ENCODE data around the gene SLC7A1.

SLC7A1 gene

GRCh38 chr13:29541400-29541799 lies 54.1 kb downstream of the SLC7A1 start:
- TF ChIP-seq CTCF (IDR thresholded peaks at IDR 0.05; ENCODE audit: low read depth, low read length, missing control alignments) = no peak
- no peak for DNase-seq (ENCODE audit: low read depth)
- no peak overlapping the region for H3K4me3 ChIP-seq (ENCODE audit: low read depth, low read length)

- no peak for DNase-seq (ENCODE audit: low read depth)
- H3K4me3 ChIP-seq (ENCODE audit: low read depth, low read length) = no peak overlapping the region
- no peak for TF ChIP-seq CTCF (IDR thresholded peaks at IDR 0.05; ENCODE audit: low read depth, low read length, missing control alignments)
Measured at GRCh38 chr13:29540799-29541198, 54.7 kb downstream of the SLC7A1 start.

GRCh38 chr13:29540334-29540733 lies 55.2 kb downstream of the SLC7A1 start:
- H3K4me3 ChIP-seq (ENCODE audit: low read depth, low read length) = no peak overlapping the region
- DNase-seq (ENCODE audit: low read depth) = no peak
- TF ChIP-seq CTCF (IDR thresholded peaks at IDR 0.05; ENCODE audit: low read depth, low read length, missing control alignments) = no peak

GRCh38 chr13:29539856-29540255 lies 55.6 kb downstream of the SLC7A1 start:
- DNase-seq (ENCODE audit: low read depth) = no peak
- H3K4me3 ChIP-seq (ENCODE audit: low read depth, low read length) = no peak overlapping the region
- TF ChIP-seq CTCF (IDR thresholded peaks at IDR 0.05; ENCODE audit: low read depth, low read length, missing control alignments) = no peak

- no peak overlapping the region for H3K4me3 ChIP-seq (ENCODE audit: low read depth, low read length)
- no peak for TF ChIP-seq CTCF (IDR thresholded peaks at IDR 0.05; ENCODE audit: low read depth, low read length, missing control alignments)
- no peak for DNase-seq (ENCODE audit: low read depth)
Measured at GRCh38 chr13:29538652-29539040, 56.8 kb downstream of the SLC7A1 start.

- DNase-seq (ENCODE audit: low read depth) = no peak
- no peak overlapping the region for H3K4me3 ChIP-seq (ENCODE audit: low read depth, low read length)
- TF ChIP-seq CTCF (IDR thresholded peaks at IDR 0.05; ENCODE audit: low read depth, low read length, missing control alignments) = no peak
Measured at GRCh38 chr13:29537736-29538651, 57.5 kb downstream of the SLC7A1 start.

GRCh38 chr13:29536853-29537252 lies 58.6 kb downstream of the SLC7A1 start:
- no peak overlapping the region for H3K4me3 ChIP-seq (ENCODE audit: low read depth, low read length)
- no peak for TF ChIP-seq CTCF (IDR thresholded peaks at IDR 0.05; ENCODE audit: low read depth, low read length, missing control alignments)
- DNase-seq (ENCODE audit: low read depth) = no peak

Data from GM12864 (cell line).